ENCODE results near the gene ARHGAP33.
"Not testable (repeated sequence)": the region's sequence is repeated elsewhere in the genome, so short reads cannot be mapped to it uniquely, and the experiment has no call there.

Gene ARHGAP33

DNA sequence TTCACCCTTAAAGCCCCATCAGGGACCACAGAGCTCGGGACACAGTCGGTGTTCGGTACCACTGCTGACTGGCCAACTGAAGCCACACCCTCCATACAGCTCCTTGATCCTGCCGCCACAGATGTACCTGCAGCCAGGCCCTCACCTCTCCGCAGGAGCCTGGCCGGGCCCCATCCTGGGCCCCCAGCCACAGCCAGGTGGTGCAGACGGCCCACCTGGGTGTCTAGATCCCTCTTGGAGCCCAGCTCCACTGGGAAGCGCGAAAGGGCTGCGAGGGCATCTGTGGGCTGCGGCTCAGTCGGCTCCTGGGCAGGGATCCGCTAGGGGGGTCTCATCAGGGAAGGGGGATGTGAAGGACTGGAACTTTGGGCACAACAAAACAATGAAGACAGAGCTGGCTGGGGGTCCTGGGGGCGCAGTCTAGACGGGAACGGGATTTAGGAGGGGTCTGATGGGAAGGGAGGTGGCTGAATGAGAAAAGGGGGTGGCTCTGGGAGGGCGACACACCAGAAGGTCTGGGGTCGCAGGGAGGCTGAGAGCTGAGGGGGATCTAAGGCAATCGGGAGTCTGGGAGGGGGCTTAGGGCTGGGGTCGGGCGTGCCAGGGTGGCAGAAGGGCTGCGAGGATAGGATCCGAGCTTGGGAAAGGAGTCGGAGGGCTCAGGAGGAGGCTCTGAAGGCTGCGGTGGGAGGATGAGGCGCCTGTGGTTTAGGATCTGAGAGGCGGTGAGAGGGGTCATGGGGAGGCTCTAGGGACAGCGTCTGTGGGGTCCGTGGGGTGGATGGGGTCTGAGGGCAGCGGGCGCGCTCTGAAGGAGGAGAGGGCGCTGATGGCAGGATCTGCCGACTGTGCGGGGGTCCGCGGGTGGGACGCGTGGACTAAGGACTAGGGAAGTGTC, 21.5 kb downstream of the ARHGAP33 start:
- DNase-seq: no peak

- DNase-seq: no peak
These were observed 22.3 kb downstream of the ARHGAP33 start for GRCh38 chr19:35797663-35798062.

GRCh38 chr19:35801828-35802227, 26.5 kb downstream of the ARHGAP33 start:
- DNase-seq: no peak

DNA sequence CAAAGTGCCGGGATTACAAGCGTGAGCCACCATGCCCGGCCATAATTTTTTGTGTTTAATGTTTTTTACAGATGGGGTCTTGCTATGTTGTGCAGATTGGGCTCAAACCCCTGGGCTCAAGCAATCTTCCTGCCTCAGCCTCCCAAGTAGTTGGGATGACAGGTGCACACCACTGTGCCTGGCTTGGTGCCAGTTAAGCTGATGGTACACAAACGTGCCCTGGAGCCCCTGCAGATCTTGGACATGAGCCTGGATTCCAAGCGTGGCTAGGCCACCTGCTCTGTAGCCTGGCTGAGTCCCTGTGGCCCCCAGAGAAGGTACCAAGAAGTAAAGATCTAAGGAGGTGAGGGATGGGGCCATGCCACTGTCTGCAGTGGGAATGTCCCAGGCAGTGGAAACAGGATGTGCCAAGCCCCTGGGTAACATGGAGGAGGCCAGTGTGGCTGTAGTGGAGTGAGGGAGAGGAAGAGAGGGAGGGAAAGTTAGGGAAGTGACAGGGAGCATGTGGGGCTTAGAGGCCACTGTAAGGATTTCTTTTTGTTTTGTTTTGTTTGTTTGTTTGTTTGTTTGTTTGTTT, 30.2 kb downstream of the ARHGAP33 start:
- no peak for DNase-seq

GRCh38 chr19:35806597-35806996, 31.2 kb downstream of the ARHGAP33 start:
- no peak for DNase-seq

DNA sequence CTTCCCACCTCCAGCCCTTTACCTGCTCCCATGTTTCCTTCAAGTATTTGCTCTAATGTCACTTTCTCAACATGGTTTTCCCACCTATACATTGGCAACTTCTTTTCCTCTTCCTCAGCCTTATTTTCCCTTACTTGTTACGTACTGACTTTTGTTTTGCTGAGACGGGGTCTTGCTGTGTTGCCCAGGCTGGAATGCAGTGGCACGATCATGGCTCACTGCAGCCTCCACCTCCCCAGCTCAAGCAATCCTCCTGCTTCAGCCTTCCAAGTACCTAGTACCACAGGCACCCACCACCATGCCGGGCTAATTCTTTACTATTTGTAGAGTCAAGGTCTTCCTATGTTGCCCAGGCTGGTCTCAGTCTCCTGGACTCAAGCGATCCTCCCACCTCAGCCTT, 32.3 kb downstream of the ARHGAP33 start:
- DNase-seq: no peak

- DNase-seq: no peak
These were observed 36.2 kb downstream of the ARHGAP33 start for GRCh38 chr19:35811317-35812219.

DNA sequence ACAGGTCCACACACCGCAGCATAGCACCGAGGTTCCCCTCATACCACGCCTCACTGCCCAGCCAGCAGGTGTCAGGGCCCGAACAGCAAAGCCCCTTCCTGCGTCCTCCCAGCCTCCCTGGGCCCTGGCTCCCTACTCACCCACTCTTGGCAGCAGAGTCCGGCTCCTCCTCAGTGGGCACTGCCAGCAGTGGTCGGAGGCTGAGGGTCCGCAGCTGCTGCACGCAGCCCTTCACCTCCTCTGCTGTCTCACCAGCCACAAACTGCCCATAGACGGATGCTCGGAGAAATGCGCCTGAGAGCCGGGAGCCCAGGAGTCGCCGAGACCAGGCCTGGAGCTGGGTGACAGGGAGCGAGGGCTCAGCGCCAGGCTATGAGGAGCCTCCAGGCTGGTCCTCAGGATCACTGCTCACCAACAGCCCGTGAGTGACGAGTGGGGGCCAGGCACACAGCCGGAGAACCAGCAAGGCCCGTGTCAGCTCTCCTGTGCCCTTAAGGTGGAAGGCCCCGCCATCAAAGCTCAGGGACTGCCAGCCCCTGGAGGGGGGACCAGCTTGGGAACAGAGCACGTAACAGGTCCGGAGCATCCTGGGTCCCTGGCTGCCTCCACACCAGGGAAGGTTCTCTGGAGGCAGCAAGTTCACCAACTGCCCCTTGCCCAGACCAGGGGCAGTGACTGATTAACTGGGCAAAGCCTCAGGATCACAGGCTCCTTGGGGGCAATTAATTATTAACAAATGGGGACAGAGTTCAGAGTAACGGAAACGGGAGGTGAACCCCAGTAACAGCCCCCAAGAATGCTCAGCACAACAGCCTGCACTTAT, 37.1 kb downstream of the ARHGAP33 start, which contains the start of gene PRODH2:
TSS of gene PRODH2 (minus strand) at position 626 of the 823 bp plus-strand sequence. CDS start at position 586, 40 bp downstream.
- DNase-seq: no peak

DNA sequence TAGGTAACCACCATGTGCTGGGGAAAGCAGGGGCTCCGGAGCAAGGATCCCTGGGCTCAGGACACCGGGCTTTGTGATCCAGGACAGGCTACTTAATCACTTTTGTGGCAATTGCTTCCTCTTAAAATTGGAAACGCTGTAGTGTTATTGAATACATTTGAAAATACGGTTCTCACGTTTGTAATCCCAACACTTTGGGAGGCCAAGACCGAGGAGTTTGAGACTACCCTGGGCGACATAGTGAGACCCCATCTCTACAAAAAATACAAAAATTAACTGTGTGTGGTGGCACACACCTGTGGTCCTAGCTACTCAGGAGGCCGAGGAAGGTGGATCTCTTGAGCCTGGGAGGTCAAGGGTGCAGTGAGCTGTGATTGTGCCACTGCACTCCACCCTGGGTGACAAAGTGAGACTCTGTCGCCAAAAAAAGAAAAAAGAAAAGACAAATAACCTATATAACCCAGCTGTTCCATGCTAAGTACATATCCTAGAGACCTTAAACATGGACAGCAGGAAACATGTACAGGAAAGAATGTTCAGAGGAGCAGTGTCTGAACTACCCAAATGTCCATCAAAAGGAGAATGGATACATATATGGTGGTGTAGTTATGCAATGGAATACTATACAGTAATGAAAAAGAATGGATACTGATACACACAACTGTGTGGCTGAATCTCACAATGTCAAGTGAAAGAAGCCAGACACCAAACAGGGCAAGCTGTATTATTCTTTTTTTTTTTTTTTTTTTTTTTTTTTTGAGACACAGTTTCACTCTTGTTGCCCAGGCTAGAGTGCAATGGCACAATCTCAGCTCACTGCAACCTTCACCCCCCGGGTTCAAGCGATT, 37.9 kb downstream of the ARHGAP33 start:
- DNase-seq: no peak

GRCh38 chr19:35816262-35816661, 40.9 kb downstream of the ARHGAP33 start:
- no peak for DNase-seq

- no peak for DNase-seq
These were observed 41.5 kb downstream of the ARHGAP33 start for GRCh38 chr19:35816846-35817245.

DNA sequence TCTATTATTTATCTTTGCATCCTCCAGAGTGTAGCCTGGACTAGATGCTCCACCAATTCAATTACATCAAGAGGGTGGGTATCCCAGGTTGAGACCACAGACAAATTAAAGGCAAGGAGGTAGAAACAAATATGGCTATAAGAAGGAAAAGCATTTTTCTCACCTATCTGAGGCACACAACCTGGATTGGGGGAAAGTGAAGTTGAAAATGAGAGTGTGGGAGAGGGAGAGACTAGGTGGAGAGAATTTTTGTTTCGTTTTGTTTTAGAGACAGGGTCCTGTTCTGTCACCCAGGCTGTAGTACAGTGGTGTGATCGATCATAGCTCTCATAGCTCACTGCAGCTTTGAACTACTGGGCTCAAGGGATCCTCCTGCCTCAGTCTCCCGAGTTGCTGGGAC, 43.1 kb downstream of the ARHGAP33 start:
- DNase-seq: no peak

- no peak for DNase-seq
These were observed 47.2 kb downstream of the ARHGAP33 start for GRCh38 chr19:35822579-35822978.

GRCh38 chr19:35824150-35824549, 48.8 kb downstream of the ARHGAP33 start:
- no peak for DNase-seq

DNA sequence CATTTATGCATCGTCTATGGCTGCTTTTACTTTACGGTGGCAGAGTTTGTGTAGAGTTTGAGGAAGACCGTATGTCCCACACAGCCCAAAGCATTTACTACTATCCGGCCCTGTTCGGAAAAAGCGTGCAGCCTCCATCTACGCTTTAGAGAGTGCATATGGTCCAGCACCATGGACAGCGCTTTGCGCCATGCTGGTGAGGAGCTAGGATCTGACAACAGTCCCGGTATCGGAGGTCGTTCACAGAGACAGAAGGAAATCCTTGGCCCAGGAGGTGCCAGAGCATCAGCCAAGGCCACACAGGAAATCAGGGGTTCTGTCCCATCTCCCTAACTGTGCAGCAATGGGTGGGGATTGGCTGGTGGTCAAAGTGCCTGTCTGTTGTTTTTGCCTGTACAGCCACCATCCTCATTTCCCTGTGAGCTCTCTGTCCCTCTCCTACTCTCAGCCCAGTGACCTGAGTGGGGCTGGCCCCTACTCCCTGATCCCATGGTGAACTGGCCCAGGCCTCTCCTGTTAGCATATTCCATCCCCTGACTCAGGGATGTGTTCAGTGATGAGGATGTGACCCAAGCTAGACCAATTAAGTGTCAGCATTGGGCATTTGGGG, 53.4 kb downstream of the ARHGAP33 start:
- peak; percentile 15 for DNase-seq

DNA sequence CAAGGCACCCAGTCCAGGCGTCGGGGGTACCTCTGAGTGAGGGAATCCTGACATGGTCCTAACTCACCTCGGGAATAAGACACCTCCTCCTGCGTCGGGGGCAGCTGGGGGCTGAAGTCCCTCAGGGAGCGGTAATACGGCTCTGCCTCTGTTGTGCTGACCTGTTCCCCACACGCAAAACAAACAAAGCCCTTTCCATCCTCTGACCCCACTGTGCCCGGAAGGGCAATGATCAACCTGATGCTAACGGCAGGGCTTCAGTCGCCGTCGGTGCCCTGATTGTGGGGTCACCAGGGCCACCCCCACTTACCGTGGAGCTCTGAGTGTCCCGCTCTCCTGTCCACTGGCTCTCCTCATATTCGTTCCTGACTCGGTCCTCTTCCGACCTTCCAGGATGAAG, 55.6 kb downstream of the ARHGAP33 start:
- DNase-seq: no peak

GRCh38 chr19:35832054-35832453, 56.7 kb downstream of the ARHGAP33 start:
- DNase-seq: no peak

GRCh38 chr19:35833972-35834371, 58.6 kb downstream of the ARHGAP33 start:
- DNase-seq: no peak

- DNase-seq: not testable (repeated sequence)
These were observed 60.7 kb downstream of the ARHGAP33 start for GRCh38 chr19:35836096-35836495.
